SK-N-MC (cell line): Measurements from ENCODE around the gene CD4.
"Not testable (repeated sequence)": the region's sequence is repeated elsewhere in the genome, so short reads cannot be mapped to it uniquely, and the experiment has no call there.

ENCODE experiments used
- DNase-seq: peaks from one replicate; pipeline ENCODE4 v3.0.0-alpha.2; 2011; ENCODE audit warnings: low read depth, low spot score
- H3K27ac ChIP-seq: fragments of 200-600 bp; sonication (generic); 2 replicates; pipeline ENCODE4 v1.5.1; 2016; ENCODE audit warnings: mixed run types
- H3K36me3 ChIP-seq: fragments of 200-600 bp; sonication (generic); 2 replicates; pipeline ENCODE4 v1.6.1; 2017; ENCODE audit warnings: antibody characterized with exemption, low read length, mixed read lengths; ENCODE audit not compliant: insufficient read depth
- H3K4me3 ChIP-seq: fragments of 200-600 bp; sonication (generic); 2 replicates; pipeline ENCODE4 v1.5.1; 2016
- H3K9ac ChIP-seq: fragments of 200-600 bp; sonication (generic); 2 replicates; pipeline ENCODE4 v1.8.0; 2017; ENCODE audit warnings: mixed run types, mixed read lengths; ENCODE audit not compliant: insufficient read length
- H3K9me3 ChIP-seq: fragments of 200-600 bp; sonication (generic); 2 replicates; pipeline ENCODE4 v1.6.1; 2017; ENCODE audit warnings: low read depth, mild to moderate bottlenecking, antibody characterized with exemption, low read length, moderate library complexity, mixed read lengths
- EZH2 ChIP-seq: fragments of 200-600 bp; sonication (generic); IDR thresholded peaks from one replicate; pipeline ENCODE4 v1.6.1; 2017; ENCODE audit warnings: antibody characterized with exemption
- FOXP2 ChIP-seq: optimal IDR thresholded peaks from 2 replicates; pipeline ENCODE3; 2011; ENCODE audit warnings: mild to moderate bottlenecking, moderate library complexity; ENCODE audit not compliant: insufficient read depth; ENCODE audit errors: extremely low read length, control extremely low read depth
- POLR2AphosphoS5 ChIP-seq: IDR thresholded peaks from 2 replicates; pipeline ENCODE4 v1.6.1; 2012; ENCODE audit warnings: mild to moderate bottlenecking, low read depth, low read length, borderline replicate concordance

The CD4 gene

GRCh38 chr12:6855322-6855721 is 66.0 kb downstream of the CD4 start:
- TF ChIP-seq POLR2AphosphoS5 (no peak), FOXP2 (no peak), EZH2 (no peak)
- no peak overlapping the region for H3K9ac ChIP-seq
- no peaks in the 10 kb centered on the region for H3K9me3 ChIP-seq
- H3K27ac ChIP-seq = no peak overlapping the region
- DNase-seq = no peak
- no peak overlapping the region for H3K4me3 ChIP-seq
- H3K36me3 ChIP-seq = peaks cover 51% of the 10 kb centered on the region

DNA sequence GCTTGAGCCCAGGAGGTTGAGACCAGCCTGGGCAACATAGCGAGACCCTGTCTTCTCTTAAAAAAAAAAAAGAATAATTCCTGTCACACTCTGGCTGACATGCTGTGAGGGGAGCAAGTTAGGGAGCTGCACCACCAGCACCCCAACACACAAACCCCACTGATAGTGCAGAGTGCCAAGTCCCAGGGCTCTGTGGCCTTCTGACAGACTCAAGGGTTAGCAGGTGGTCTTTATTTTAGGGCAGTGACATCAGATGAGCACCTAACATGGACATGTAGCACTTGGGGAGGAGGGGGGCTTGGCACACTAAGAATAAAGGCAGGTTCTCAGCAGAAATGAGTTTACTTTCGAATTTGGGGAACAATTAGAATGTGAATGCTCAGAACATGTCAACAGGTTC is 69.5 kb downstream of the CD4 start:
- Histone ChIP-seq H3K9ac (no peak overlapping the region), H3K36me3 (peaks cover 84% of the 10 kb centered on the region), H3K27ac (no peak overlapping the region), H3K9me3 (no peaks in the 10 kb centered on the region), H3K4me3 (no peak overlapping the region)
- DNase-seq = no peak
- no peak for TF ChIP-seq POLR2AphosphoS5
- no peak for TF ChIP-seq EZH2
- no peak for TF ChIP-seq FOXP2

DNA sequence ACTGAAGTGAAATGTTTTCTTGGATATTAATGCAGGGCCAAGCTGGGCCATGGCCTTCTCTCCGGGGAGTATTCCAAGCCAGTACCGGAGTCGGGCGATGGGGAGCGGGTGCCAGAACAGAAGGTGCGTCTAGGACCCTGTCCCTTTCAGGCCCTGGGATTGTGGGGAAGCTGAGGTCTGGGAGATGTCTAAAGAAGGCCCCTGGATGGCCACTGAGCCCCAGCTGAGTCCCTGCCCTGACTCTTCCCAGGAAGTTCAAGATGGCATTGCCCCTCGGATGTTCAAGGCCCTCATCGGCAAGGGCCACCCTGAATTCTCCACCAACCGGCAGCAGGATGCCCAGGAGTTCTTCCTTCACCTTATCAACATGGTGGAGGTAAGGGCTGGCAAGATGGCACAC is 70.8 kb downstream of the CD4 start:
- no peak for DNase-seq
- Histone ChIP-seq H3K9ac (no peak overlapping the region), H3K4me3 (no peak overlapping the region), H3K27ac (no peak overlapping the region), H3K9me3 (no peaks in the 10 kb centered on the region), H3K36me3 (peaks cover 90% of the 10 kb centered on the region)
- TF ChIP-seq EZH2 = no peak
- TF ChIP-seq FOXP2 = no peak
- TF ChIP-seq POLR2AphosphoS5 = no peak

DNA sequence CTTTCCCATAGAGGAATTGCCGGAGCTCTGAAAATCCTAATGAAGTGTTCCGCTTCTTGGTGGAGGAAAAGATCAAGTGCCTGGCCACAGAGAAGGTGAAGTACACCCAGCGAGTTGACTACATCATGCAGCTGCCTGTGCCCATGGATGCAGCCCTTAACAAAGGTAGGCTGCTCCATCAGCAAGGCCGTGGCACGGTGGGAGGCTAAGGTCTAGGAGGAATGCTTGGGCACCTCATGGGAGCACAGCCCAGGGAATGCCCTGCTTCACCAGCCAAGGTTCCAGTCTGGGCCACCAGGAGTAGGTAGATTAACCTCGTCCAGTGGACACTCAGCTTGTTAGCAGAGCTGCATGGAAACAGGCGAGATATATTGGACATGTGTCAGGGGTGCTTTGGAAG is 71.6 kb downstream of the CD4 start:
- Histone ChIP-seq H3K9ac (no peak overlapping the region), H3K4me3 (no peak overlapping the region), H3K27ac (no peak overlapping the region), H3K36me3 (peaks cover 82% of the 10 kb centered on the region), H3K9me3 (no peaks in the 10 kb centered on the region)
- DNase-seq = no peak
- TF ChIP-seq POLR2AphosphoS5 = no peak
- no peak for TF ChIP-seq EZH2
- no peak for TF ChIP-seq FOXP2

GRCh38 chr12:6861391-6861790 is 72.1 kb downstream of the CD4 start:
- no peak overlapping the region for H3K4me3 ChIP-seq
- DNase-seq = no peak
- H3K9me3 ChIP-seq = no peaks in the 10 kb centered on the region
- TF ChIP-seq EZH2 (no peak), POLR2AphosphoS5 (no peak), FOXP2 (no peak)
- H3K27ac ChIP-seq = no peak overlapping the region
- no peak overlapping the region for H3K9ac ChIP-seq
- peaks cover 77% of the 10 kb centered on the region for H3K36me3 ChIP-seq

DNA sequence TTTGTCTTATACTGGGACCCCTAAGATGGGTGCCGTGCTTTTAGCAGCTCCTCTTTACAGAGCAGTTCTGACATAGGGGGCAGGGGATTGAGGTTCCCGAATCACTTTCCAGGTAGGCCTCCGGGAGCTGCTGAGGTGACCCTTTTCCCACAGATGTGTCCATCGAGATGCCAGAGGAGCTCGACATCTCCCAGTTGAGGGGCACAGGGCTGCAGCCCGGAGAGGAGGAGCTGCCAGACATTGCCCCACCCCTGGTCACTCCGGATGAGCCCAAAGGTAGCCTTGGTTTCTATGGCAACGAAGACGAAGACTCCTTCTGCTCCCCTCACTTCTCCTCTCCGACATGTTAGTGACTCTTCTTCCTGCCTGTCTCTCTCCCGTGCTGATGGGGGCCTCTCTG is 73.7 kb downstream of the CD4 start:
- Histone ChIP-seq H3K4me3 (no peak overlapping the region), H3K36me3 (peaks cover 61% of the 10 kb centered on the region), H3K27ac (no peak overlapping the region), H3K9me3 (no peaks in the 10 kb centered on the region), H3K9ac (no peak overlapping the region)
- no peak for TF ChIP-seq POLR2AphosphoS5
- TF ChIP-seq EZH2 = no peak
- TF ChIP-seq FOXP2 = no peak
- DNase-seq = no peak

DNA sequence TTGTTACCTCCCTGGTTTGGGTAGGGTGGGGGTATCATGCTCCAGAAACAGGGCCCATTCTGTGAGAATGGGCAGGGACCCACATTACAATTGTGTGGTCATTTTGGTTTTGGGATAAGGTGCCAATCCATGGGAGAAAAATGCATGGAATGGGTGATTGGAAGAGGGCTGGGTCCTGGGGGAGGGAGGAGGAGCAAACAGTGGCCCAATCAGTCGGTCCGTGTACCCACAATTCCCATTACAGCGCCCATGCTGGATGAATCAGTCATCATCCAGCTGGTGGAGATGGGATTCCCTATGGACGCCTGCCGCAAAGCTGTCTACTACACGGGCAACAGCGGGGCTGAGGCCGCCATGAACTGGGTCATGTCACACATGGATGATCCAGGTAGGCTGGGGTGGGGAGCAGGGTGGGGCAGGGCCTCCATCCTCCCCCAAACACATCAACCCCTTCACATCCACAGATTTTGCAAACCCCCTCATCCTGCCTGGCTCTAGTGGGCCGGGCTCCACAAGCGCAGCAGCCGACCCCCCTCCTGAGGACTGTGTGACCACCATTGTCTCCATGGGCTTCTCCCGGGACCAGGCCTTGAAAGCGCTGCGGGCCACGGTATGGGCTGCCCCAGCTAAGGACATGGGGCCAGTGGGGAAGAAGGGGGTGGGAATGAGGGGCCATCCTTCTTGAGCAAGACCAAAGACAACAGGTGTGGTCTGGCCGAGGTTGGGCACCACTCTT is 74.4 kb downstream of the CD4 start:
- peaks cover 54% of the 10 kb centered on the region for H3K36me3 ChIP-seq
- no peak overlapping the region for H3K27ac ChIP-seq
- H3K9me3 ChIP-seq = no peaks in the 10 kb centered on the region
- DNase-seq = no peak
- H3K9ac ChIP-seq = no peak overlapping the region
- TF ChIP-seq EZH2 = no peak
- no peak for TF ChIP-seq POLR2AphosphoS5
- no peak for TF ChIP-seq FOXP2
- H3K4me3 ChIP-seq = no peak overlapping the region

- H3K9me3 ChIP-seq, H3K4me3 ChIP-seq, DNase-seq, H3K27ac ChIP-seq, H3K9ac ChIP-seq: not testable (repeated sequence)
- H3K36me3 ChIP-seq = peaks cover 54% of the 10 kb centered on the region
These were observed 76.0 kb downstream of the CD4 start for GRCh38 chr12:6865307-6865706.
